ENCODE measurements around the gene SIRPA.

Gene SIRPA

GRCh38 chr20:1904135-1904534 lies 8.9 kb downstream of the SIRPA start:
- TF ChIP-seq TCF12 (IDR thresholded peaks at IDR 0.05; ENCODE audit: low read depth) (no peak), EGR1 (IDR thresholded peaks at IDR 0.05) (no peak), RAD21 (IDR thresholded peaks at IDR 0.05; ENCODE audit: low read depth) (no peak), MAX (IDR thresholded peaks at IDR 0.05) (no peak), TAF1 (IDR thresholded peaks at IDR 0.05; ENCODE audit: low read depth) (no peak)
- TF ChIP-seq, protein P1, sequence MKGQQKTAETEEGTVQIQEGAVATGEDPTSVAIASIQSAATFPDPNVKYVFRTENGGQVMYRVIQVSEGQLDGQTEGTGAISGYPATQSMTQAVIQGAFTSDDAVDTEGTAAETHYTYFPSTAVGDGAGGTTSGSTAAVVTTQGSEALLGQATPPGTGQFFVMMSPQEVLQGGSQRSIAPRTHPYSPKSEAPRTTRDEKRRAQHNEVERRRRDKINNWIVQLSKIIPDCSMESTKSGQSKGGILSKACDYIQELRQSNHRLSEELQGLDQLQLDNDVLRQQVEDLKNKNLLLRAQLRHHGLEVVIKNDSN (IDR thresholded peaks at IDR 0.05), result no peak
- TF ChIP-seq, protein P2, sequence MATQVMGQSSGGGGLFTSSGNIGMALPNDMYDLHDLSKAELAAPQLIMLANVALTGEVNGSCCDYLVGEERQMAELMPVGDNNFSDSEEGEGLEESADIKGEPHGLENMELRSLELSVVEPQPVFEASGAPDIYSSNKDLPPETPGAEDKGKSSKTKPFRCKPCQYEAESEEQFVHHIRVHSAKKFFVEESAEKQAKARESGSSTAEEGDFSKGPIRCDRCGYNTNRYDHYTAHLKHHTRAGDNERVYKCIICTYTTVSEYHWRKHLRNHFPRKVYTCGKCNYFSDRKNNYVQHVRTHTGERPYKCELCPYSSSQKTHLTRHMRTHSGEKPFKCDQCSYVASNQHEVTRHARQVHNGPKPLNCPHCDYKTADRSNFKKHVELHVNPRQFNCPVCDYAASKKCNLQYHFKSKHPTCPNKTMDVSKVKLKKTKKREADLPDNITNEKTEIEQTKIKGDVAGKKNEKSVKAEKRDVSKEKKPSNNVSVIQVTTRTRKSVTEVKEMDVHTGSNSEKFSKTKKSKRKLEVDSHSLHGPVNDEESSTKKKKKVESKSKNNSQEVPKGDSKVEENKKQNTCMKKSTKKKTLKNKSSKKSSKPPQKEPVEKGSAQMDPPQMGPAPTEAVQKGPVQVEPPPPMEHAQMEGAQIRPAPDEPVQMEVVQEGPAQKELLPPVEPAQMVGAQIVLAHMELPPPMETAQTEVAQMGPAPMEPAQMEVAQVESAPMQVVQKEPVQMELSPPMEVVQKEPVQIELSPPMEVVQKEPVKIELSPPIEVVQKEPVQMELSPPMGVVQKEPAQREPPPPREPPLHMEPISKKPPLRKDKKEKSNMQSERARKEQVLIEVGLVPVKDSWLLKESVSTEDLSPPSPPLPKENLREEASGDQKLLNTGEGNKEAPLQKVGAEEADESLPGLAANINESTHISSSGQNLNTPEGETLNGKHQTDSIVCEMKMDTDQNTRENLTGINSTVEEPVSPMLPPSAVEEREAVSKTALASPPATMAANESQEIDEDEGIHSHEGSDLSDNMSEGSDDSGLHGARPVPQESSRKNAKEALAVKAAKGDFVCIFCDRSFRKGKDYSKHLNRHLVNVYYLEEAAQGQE (IDR thresholded peaks at IDR 0.05; ENCODE audit: low read depth), result no peak

GRCh38 chr20:1905009-1905408 lies 9.8 kb downstream of the SIRPA start:
- no peak for TF ChIP-seq CEBPB (IDR thresholded peaks at IDR 0.05)
- TF ChIP-seq ZBTB7A (IDR thresholded peaks at IDR 0.05; ENCODE audit: low read depth), result no peak
- TF ChIP-seq TAF1 (IDR thresholded peaks at IDR 0.05; ENCODE audit: low read depth), result no peak
- no peak for TF ChIP-seq TCF12 (IDR thresholded peaks at IDR 0.05; ENCODE audit: low read depth)
- TF ChIP-seq, protein P2 (IDR thresholded peaks at IDR 0.05; ENCODE audit: low read depth), result no peak
- no peak for TF ChIP-seq RAD21 (IDR thresholded peaks at IDR 0.05; ENCODE audit: low read depth)
- TF ChIP-seq NFIC (IDR thresholded peaks at IDR 0.05), result no peak
- no peak for TF ChIP-seq EGR1 (IDR thresholded peaks at IDR 0.05)
- no peak for TF ChIP-seq CREB1 (IDR thresholded peaks at IDR 0.05; ENCODE audit: low read depth)
- TF ChIP-seq FOXM1 (IDR thresholded peaks at IDR 0.05; ENCODE audit: borderline replicate concordance, low read depth), result no peak
- TF ChIP-seq, protein P1 (IDR thresholded peaks at IDR 0.05), result no peak
- no peak for TF ChIP-seq MAX (IDR thresholded peaks at IDR 0.05)
- TF ChIP-seq TEAD4 (IDR thresholded peaks at IDR 0.05), result no peak
- no peak for TF ChIP-seq EP300 (IDR thresholded peaks at IDR 0.05; ENCODE audit: borderline replicate concordance)
- TF ChIP-seq YY1 (IDR thresholded peaks at IDR 0.05; ENCODE audit: low read depth), result no peak

DNA sequence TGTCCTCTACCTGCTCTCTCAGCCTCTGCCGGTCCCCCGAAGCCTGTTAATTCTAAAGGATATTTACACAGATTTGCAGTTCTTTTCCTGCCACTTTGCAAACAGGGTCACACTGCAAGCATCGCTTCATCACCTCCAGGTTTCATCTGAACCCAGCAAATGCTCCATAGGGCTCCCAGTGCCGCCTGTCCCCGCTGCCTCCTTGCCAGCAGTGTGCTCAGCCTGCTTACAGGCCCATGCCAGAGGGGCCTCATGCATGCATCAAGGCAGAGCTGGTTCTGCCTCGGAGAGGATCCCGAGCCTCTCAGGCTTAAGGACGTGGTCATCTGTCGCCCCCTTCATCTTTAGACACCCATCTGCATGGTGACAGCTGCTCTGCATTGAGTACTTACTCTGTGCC lies 10.5 kb downstream of the SIRPA start:
- no peak for TF ChIP-seq RAD21 (IDR thresholded peaks at IDR 0.05; ENCODE audit: low read depth)

- TF ChIP-seq YY1 (IDR thresholded peaks at IDR 0.05; ENCODE audit: low read depth) (no peak), TAF1 (IDR thresholded peaks at IDR 0.05; ENCODE audit: low read depth) (no peak), FOXM1 (IDR thresholded peaks at IDR 0.05; ENCODE audit: borderline replicate concordance, low read depth) (no peak), ZBTB7A (IDR thresholded peaks at IDR 0.05; ENCODE audit: low read depth) (no peak), EP300 (IDR thresholded peaks at IDR 0.05; ENCODE audit: borderline replicate concordance) (no peak), TCF12 (IDR thresholded peaks at IDR 0.05; ENCODE audit: low read depth) (no peak), TEAD4 (IDR thresholded peaks at IDR 0.05) (no peak)
- TF ChIP-seq, protein P2 (IDR thresholded peaks at IDR 0.05; ENCODE audit: low read depth), result no peak
These were observed 11.3 kb downstream of the SIRPA start for GRCh38 chr20:1906361-1907051.

GRCh38 chr20:1907586-1907985 lies 12.4 kb downstream of the SIRPA start:
- TF ChIP-seq CREB1 (IDR thresholded peaks at IDR 0.05; ENCODE audit: low read depth) (no peak), RAD21 (IDR thresholded peaks at IDR 0.05; ENCODE audit: low read depth) (no peak), YY1 (IDR thresholded peaks at IDR 0.05; ENCODE audit: low read depth) (no peak), TAF1 (IDR thresholded peaks at IDR 0.05; ENCODE audit: low read depth) (no peak), EP300 (IDR thresholded peaks at IDR 0.05; ENCODE audit: borderline replicate concordance) (no peak), TCF12 (IDR thresholded peaks at IDR 0.05; ENCODE audit: low read depth) (no peak), EGR1 (IDR thresholded peaks at IDR 0.05) (no peak), TEAD4 (IDR thresholded peaks at IDR 0.05) (no peak), MAX (IDR thresholded peaks at IDR 0.05) (no peak), CEBPB (IDR thresholded peaks at IDR 0.05) (no peak), ZBTB7A (IDR thresholded peaks at IDR 0.05; ENCODE audit: low read depth) (no peak), FOXM1 (IDR thresholded peaks at IDR 0.05; ENCODE audit: borderline replicate concordance, low read depth) (no peak), NFIC (IDR thresholded peaks at IDR 0.05) (no peak)
- TF ChIP-seq, protein P1 (IDR thresholded peaks at IDR 0.05), result no peak
- TF ChIP-seq, protein P2 (IDR thresholded peaks at IDR 0.05; ENCODE audit: low read depth), result no peak
